Sigmoid colon (tissue), 4 donors: ENCODE measurements around the gene CCDC178.

Experiments
- CTCF ChIP-seq, 4 experiments: fragments of 450-650 bp in 3 of 4; fragments of 200-600 bp in 1 of 4; IDR thresholded peaks; one replicate each; pipeline ENCODE4 v1.5.1; 2016 to 2019; ENCODE audit warnings: antibody characterized with exemption in 4 of 4, mild to moderate bottlenecking in 3 of 4, moderate library complexity in 2 of 4
- POLR2A ChIP-seq, 2 donors: fragments of 450-650 bp; IDR thresholded peaks; one replicate each; pipeline ENCODE4 v1.6.1; 2016; ENCODE audit warnings: antibody characterized with exemption in 2 of 2, mild to moderate bottlenecking in 2 of 2, moderate library complexity in 2 of 2
- POLR2AphosphoS5 ChIP-seq, 4 donors: sonication (generic); formaldehyde crosslinking; IDR thresholded peaks; one replicate each; pipeline ENCODE4 v1.6.1; 2017; ENCODE audit warnings: antibody characterized with exemption in 4 of 4

- TF ChIP-seq POLR2A (IDR thresholded peaks at IDR 0.05) (no peak), POLR2AphosphoS5 (IDR thresholded peaks at IDR 0.05) (no peak), CTCF (IDR thresholded peaks at IDR 0.05) (no peak)
Measured at GRCh38 chr18:33010149-33010548, 430.4 kb downstream of the CCDC178 start.
